GM21717 (cell line): ENCODE measurements around the gene TTC9B.

ENCODE experiments used
- ATAC-seq: cut with Tn5 transposase; IDR thresholded peaks from one replicate; pipeline ENCODE4 v1.9.1; 2021; ENCODE audit warnings: mild to moderate bottlenecking, moderate library complexity; ENCODE audit not compliant: unreplicated experiment

TTC9B gene

GRCh38 chr19:40217934-40218890, at the start of gene TTC9B:
Gene TTC9B (minus strand): TSS chr19:40218384. CDS start chr19:40218381, 3 bp downstream.
- no peak for ATAC-seq

GRCh38 chr19:40267601-40267997, 49.4 kb upstream of the TTC9B start:
- ATAC-seq = no peak

- no peak for ATAC-seq
These were observed 48.9 kb upstream of the TTC9B start for GRCh38 chr19:40266912-40267600.

- ATAC-seq = no peak
These were observed 47.9 kb upstream of the TTC9B start for GRCh38 chr19:40266119-40266518.

- ATAC-seq = no peak
These were observed 47.5 kb upstream of the TTC9B start for GRCh38 chr19:40265763-40266099.

- ATAC-seq = no peak
These were observed 47.0 kb upstream of the TTC9B start for GRCh38 chr19:40265055-40265762.

GRCh38 chr19:40264314-40265054, 46.3 kb upstream of the TTC9B start:
- ATAC-seq = no peak

- no peak for ATAC-seq
These were observed 45.5 kb upstream of the TTC9B start for GRCh38 chr19:40263440-40264313.

- no peak for ATAC-seq
These were observed 44.2 kb upstream of the TTC9B start for GRCh38 chr19:40262422-40262821.

- no peak for ATAC-seq
These were observed 43.4 kb upstream of the TTC9B start for GRCh38 chr19:40261631-40262030.

GRCh38 chr19:40257096-40257517, 38.9 kb upstream of the TTC9B start:
- ATAC-seq = no peak

GRCh38 chr19:40256512-40256911, 38.3 kb upstream of the TTC9B start:
- no peak for ATAC-seq

GRCh38 chr19:40255619-40256166, 37.5 kb upstream of the TTC9B start:
- ATAC-seq = no peak

GRCh38 chr19:40254714-40255418, 36.7 kb upstream of the TTC9B start:
- no peak for ATAC-seq

GRCh38 chr19:40253611-40254092, 35.5 kb upstream of the TTC9B start:
- no peak for ATAC-seq

GRCh38 chr19:40252395-40252794, 34.2 kb upstream of the TTC9B start:
- no peak for ATAC-seq

- no peak for ATAC-seq
These were observed 33.8 kb upstream of the TTC9B start for GRCh38 chr19:40251991-40252390.

- ATAC-seq = no peak
These were observed 33.1 kb upstream of the TTC9B start for GRCh38 chr19:40251244-40251643.

GRCh38 chr19:40249781-40250180, 31.6 kb upstream of the TTC9B start:
- no peak for ATAC-seq
